GM13977 (cell line): Measurements from ENCODE around the gene MAGEH1.
"Not testable (repeated sequence)": the region's sequence is repeated elsewhere in the genome, so short reads cannot be mapped to it uniquely, and the experiment has no call there.

Source experiments
- DNase-seq: peaks from one replicate; pipeline ENCODE4 v3.0.0; 2012; ENCODE audit warnings: low spot score
- in situ Hi-C: fragments of 300-500 bp; cut with MboI; formaldehyde crosslinking; loops from one replicate; pipeline ENCODE4 v1.12.0; 2022; ENCODE audit warnings: low sequenced_read_pairs, low pct_unique_long_range_greater_than_20kb, mixed read lengths, inconsistent platforms; ENCODE audit not compliant: unreplicated experiment
- TF ChIP-seq, protein P1 (sequence below): IDR thresholded peaks from 2 replicates; pipeline ENCODE4 v1.5.1; 2012; ENCODE audit warnings: mild to moderate bottlenecking, control low read depth; ENCODE audit not compliant: insufficient read depth; ENCODE audit errors: extremely low read depth, missing control alignments

MAGEH1 gene

DNA sequence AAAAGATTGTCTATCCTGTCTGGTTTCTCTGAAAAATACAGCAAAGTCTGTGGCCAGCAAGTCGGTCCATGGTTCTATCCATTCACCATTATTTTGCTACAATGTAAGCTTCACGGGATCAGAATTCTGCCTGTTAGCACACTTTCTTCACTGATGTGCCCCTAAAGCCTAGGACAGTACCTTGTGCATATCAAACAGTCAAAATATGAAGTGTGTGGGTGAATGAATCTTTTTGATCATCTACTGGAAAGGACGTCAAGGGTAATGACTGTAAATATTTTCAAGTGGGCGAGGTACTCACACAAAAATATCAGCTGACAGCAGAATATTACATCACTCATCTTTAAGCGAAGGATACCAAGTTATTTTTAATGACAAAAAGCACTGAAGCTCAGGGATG lies 13.2 kb downstream of the MAGEH1 start:
- DNase-seq, in situ Hi-C loops: not testable (repeated sequence)

DNA sequence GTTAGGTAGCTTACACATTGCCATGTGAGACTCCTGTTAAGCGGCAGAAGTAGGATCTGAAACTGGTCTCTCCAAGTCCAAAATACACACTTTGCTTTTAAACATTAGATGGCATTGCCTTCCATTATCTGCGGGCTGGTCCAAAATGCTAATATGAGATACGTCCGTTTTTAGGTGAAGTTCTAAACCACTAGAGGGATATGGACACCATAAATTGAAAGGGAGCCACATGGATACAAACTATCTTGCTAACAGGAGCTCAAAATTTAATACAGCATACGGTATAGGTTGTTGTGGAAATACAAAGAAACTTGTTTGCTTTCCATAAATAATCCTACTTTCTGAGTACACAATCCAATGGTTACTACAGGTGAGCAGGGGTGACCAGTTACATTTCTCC lies 13.9 kb downstream of the MAGEH1 start:
- in situ Hi-C loops, DNase-seq: not testable (repeated sequence)

DNA sequence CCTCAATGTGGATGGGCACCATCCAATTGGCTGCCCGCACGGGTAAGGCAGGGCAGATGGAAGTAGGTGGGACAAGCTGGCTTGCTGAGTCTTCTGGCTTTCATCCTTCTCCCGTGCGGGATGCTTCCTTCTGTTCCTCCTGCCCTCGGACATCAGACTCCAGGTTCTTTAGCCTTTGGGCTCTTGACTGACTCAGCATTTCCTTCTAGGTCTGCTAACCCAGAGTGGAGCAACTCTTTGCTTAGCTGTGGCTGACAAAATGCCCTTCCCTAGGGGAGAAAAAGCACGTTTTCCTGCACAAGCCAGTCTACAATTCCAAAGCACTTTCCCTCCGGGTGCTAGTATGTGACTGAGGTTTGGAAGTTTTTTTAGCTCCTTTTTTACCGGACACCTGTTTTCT lies 28.0 kb downstream of the MAGEH1 start:
- in situ Hi-C loops, DNase-seq: not testable (repeated sequence)

DNA sequence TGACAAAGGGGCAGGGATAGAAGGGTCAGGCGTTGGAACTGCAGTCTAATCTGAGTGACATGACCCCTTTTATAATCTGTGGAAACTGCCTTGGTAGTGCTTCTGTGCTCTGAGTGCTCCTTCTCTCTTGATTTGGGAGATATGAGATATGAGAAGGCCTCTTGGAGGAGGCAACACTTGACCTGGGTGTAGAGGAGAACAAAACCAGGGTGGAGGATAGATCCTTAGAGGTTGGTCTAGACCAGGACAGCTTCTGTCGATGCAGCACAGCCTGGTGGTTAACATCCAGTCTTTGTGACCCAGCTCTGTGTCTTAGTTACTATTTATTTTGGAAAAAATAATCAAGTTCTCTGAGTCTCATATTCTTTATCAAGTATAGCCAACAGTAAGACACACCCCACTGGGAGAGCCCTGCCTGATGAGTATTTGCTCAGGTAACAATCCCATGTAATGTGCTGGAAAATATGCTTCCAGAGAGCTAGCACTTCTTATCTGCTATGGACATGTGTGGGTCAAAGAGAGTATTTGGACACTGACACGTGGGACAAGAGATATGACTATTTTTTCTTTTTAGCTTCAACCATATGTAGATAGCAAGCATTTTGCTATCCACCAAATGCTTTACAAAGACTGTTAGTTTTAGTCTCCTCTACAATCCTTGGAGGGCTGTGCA lies 28.6 kb downstream of the MAGEH1 start:
- TF ChIP-seq, protein P1, sequence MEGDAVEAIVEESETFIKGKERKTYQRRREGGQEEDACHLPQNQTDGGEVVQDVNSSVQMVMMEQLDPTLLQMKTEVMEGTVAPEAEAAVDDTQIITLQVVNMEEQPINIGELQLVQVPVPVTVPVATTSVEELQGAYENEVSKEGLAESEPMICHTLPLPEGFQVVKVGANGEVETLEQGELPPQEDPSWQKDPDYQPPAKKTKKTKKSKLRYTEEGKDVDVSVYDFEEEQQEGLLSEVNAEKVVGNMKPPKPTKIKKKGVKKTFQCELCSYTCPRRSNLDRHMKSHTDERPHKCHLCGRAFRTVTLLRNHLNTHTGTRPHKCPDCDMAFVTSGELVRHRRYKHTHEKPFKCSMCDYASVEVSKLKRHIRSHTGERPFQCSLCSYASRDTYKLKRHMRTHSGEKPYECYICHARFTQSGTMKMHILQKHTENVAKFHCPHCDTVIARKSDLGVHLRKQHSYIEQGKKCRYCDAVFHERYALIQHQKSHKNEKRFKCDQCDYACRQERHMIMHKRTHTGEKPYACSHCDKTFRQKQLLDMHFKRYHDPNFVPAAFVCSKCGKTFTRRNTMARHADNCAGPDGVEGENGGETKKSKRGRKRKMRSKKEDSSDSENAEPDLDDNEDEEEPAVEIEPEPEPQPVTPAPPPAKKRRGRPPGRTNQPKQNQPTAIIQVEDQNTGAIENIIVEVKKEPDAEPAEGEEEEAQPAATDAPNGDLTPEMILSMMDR: no peak
- in situ Hi-C loops: no loop called here
- no peak for DNase-seq

DNA sequence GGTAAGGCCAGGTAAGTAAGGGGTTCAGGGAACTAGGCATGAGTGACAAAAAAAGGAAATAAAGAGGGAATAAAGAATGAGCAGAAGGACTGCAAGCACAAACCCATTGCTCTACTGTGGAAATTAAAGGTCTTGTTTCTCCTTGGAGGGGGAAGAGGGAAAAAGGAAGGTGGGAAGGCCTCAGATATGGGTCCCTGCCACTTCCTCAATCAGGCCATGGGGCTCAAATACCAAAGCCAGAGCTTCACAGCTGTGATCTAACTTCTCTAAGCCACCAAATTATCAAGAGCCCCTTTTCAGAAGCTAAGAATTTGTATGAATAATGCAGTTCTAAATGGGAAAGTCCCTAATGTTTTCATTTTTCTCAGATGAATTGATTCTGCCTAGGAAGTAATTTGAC lies 33.0 kb downstream of the MAGEH1 start:
- TF ChIP-seq, protein P1: no peak
- no peak for DNase-seq
- in situ Hi-C loops: no loop called here

DNA sequence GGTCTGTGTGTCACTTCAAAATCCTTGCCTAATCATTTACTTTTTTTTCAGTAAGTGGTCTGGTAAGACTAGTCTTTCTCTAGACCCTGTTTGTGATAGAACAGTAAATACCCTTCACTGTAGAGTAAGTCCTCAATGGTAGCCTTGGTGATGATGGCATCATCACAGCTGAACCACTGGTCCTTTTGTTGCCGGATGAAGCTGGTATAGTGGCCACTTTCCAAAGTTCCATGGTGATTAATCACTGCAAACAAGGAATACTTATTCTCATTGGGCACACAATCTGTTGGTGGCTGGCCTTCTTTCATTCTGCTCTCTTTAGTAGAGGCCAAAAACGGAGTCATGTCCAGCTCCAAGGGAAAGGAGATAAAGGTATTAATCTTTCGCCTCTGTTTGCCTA lies 34.8 kb downstream of the MAGEH1 start:
- DNase-seq: no peak
- in situ Hi-C loops: no loop called here
- TF ChIP-seq, protein P1: no peak

DNA sequence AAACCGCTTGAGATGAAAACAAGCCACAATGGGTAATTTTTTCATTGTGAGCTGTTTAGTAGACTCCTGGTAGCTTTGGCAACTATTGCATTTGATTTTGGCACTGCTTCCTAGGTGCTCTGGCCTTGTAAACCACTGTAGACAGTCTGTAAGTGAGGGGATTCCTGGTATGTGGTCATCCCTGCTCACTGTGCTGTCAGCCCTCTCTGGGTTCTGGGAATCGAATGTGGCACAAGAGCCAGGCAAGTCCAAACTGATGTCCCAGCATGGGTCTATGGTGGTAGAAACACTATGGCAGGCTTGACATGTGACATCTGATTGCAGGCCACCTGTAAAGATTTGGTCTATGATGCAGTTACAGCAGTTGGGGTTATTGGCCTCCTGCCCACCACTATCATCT lies 35.2 kb downstream of the MAGEH1 start:
- DNase-seq: no peak
- in situ Hi-C loops: no loop called here
- TF ChIP-seq, protein P1: no peak

DNA sequence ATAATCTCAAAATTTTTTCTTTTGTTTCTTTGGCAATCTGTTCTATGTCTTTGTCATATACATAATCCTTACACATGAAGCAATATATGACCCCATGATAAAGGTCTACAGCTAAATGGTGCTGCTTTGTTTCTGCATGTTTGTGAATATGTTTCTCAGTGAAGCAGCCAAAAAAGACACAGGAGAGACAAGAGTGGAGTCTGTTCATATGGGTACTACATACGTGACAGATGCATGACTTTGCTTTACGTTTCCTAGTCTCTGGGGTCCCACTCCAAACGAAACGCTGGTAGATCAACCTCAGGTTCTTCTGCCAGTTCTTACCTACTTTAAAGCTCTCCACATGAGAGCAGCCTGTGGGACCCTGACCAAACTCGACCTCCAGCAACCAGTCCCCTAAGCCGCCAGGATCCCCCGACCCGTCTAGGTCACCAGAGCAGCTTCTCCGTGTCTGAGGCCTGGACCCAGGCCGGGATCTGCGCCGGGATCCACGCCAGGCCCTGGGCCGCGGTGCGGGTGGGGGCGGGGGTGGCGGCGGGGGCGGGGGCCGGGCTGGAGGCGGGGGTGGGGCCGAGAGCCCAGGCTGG lies 36.2 kb downstream of the MAGEH1 start:
- peak; percentile 22 for DNase-seq
- in situ Hi-C loops: no loop called here
- TF ChIP-seq, protein P1: no peak
